Neural cell (in vitro differentiated cells): ENCODE measurements around the gene CDSN. TPM values are rescaled to one million over a fixed set of nuclear protein-coding genes. Genes with fewer than 3 reads are reported as not detected.

ENCODE experiments used
- H2AFZ ChIP-seq: fragments of 200-600, 300-800 bp; sonication (generic), shearing (Covaris generic); 2 replicates; pipeline ENCODE4 v1.6.0; 2014; ENCODE audit warnings: low read depth, mild to moderate bottlenecking, antibody characterized with exemption, low read length, moderate library complexity
- H3F3A ChIP-seq: fragments of 200-600 bp; shearing (Covaris generic); 2 replicates; pipeline ENCODE4 v1.6.1; 2016; ENCODE audit warnings: mild to moderate bottlenecking, moderate library complexity, mixed read lengths, antibody characterized with exemption, low read length; ENCODE audit not compliant: insufficient read depth, poor library complexity, severe bottlenecking
- H3K27ac ChIP-seq: fragments of 200-600, 300-800 bp; sonication (generic), shearing (Covaris generic); 2 replicates; pipeline ENCODE4 v1.5.1; 2014; ENCODE audit warnings: mild to moderate bottlenecking, low read length, moderate library complexity
- H3K27me3 ChIP-seq: fragments of 300-800, 200-600 bp; sonication (generic), shearing (Covaris generic); 2 replicates; pipeline ENCODE4 v1.6.0; 2014; ENCODE audit warnings: mild to moderate bottlenecking, low read depth, low read length, moderate library complexity; ENCODE audit not compliant: insufficient read depth
- H3K36me3 ChIP-seq: fragments of 300-800, 200-600 bp; sonication (generic), shearing (Covaris generic); 2 replicates; pipeline ENCODE4 v1.5.1; 2014; ENCODE audit warnings: mild to moderate bottlenecking, antibody characterized with exemption, low read length, moderate library complexity; ENCODE audit not compliant: insufficient read depth
- H3K4me2 ChIP-seq: fragments of 300-800, 200-600 bp; sonication (generic), shearing (Covaris generic); 2 replicates; pipeline ENCODE4 v1.6.0; 2014; ENCODE audit warnings: mild to moderate bottlenecking, low read length
- H3K4me3 ChIP-seq: fragments of 300-800, 200-600 bp; sonication (generic), shearing (Covaris generic); 2 replicates; pipeline ENCODE4 v1.5.1; 2014; ENCODE audit warnings: mild to moderate bottlenecking, low read length, moderate library complexity
- H3K79me2 ChIP-seq: fragments of 200-600 bp; shearing (Covaris generic); replicated peaks from 2 replicates; pipeline ENCODE4 v1.6.0; 2014; ENCODE audit warnings: mild to moderate bottlenecking, low read length, moderate library complexity; ENCODE audit not compliant: insufficient read depth
- H3K9ac ChIP-seq: fragments of 300-800, 200-600 bp; sonication (generic), shearing (Covaris generic); 2 replicates; pipeline ENCODE4 v1.6.1; 2016; ENCODE audit warnings: mild to moderate bottlenecking, low read length, mixed read lengths
- H3K9me2 ChIP-seq: fragments of 200-600 bp; shearing (Covaris generic); 2 replicates; pipeline ENCODE4 v1.6.1; 2016; ENCODE audit warnings: mild to moderate bottlenecking, low read length, mixed read lengths; ENCODE audit not compliant: insufficient read depth
- H3K9me3 ChIP-seq: fragments of 200-600, 300-800 bp; sonication (generic), shearing (Covaris generic); 2 replicates; pipeline ENCODE4 v1.6.1; 2016; ENCODE audit warnings: mild to moderate bottlenecking, mixed run types, low read length, moderate library complexity, mixed read lengths
- H4K20me1 ChIP-seq: fragments of 200-600 bp; shearing (Covaris generic); 2 replicates; pipeline ENCODE4 v1.6.1; 2016; ENCODE audit warnings: mild to moderate bottlenecking, mixed run types; ENCODE audit not compliant: insufficient read depth
- EP300 ChIP-seq: fragments of 450-650 bp; conservative IDR thresholded peaks from 2 replicates; pipeline ENCODE4 v1.6.1; 2014; ENCODE audit warnings: antibody characterized with exemption, mild to moderate bottlenecking, moderate library complexity; ENCODE audit not compliant: poor library complexity, severe bottlenecking
- EZH2 ChIP-seq: fragments of 200-600, 300-800 bp; shearing (Covaris generic), sonication (generic); IDR thresholded peaks from 2 replicates; pipeline ENCODE4 v1.6.1; 2014; ENCODE audit warnings: antibody characterized with exemption, low read length, borderline replicate concordance, mild to moderate bottlenecking; ENCODE audit not compliant: insufficient read depth, poor library complexity, severe bottlenecking
- MXI1 ChIP-seq: fragments of 450-650 bp; conservative IDR thresholded peaks from 2 replicates; pipeline ENCODE4 v1.6.1; 2014; ENCODE audit warnings: antibody characterized with exemption, mild to moderate bottlenecking; ENCODE audit not compliant: poor library complexity, severe bottlenecking
- POLR2AphosphoS5 ChIP-seq: IDR thresholded peaks from 2 replicates; pipeline ENCODE4 v1.6.1; 2012
- RAD21 ChIP-seq: fragments of 450-650 bp; conservative IDR thresholded peaks from 2 replicates; pipeline ENCODE4 v1.6.1; 2014; ENCODE audit warnings: antibody characterized with exemption, mild to moderate bottlenecking, moderate library complexity
- SMC3 ChIP-seq: fragments of 450-650 bp; conservative IDR thresholded peaks from 2 replicates; pipeline ENCODE4 v1.6.1; 2014; ENCODE audit warnings: antibody characterized with exemption, mild to moderate bottlenecking, moderate library complexity; ENCODE audit not compliant: poor library complexity
- TAF1 ChIP-seq: IDR thresholded peaks from 2 replicates; pipeline ENCODE4 v1.6.1; 2012; ENCODE audit warnings: low read depth
- polyA plus RNA-seq: library from polyadenylated mRNA; depleted of rRNA; stranded (reverse); fragments of >200 nt; gene quantifications from 2 replicates; pipeline ENCODE4 v1.2.3, GENCODE V29; 2014
- TF ChIP-seq, protein P1 (sequence below): IDR thresholded peaks from 2 replicates; pipeline ENCODE4 v1.6.1; 2012; ENCODE audit warnings: borderline replicate concordance
- TF ChIP-seq, protein P2 (sequence below): fragments of 450-650 bp; IDR thresholded peaks from 2 replicates; pipeline ENCODE4 v1.5.1; 2014; ENCODE audit warnings: antibody characterized with exemption, mild to moderate bottlenecking, moderate library complexity; ENCODE audit not compliant: poor library complexity, severe bottlenecking

The CDSN gene
- polyA plus RNA-seq, 1 donor from 2014 or later: not detected

DNA sequence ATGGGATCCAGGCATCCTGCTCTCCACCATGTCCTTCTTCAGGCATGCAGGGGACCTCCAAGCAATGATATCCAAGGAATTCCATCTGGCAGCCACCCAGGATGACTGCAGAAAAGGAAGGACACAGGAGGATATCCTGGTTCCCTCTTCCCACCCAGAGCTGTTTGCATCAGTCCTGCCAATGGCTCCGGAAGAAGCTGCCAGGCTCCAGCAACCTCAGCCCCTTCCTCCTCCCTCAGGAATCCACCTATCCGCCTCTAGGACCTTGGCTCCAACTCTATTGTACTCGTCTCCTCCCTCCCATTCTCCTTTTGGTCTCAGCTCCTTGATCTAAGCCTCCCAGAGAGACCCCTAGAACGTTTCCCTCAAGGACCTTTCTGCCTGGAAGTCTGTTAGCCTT is 19.4 kb upstream of the CDSN start:
- no peak overlapping the region for H2AFZ ChIP-seq
- no peak overlapping the region for H3K27ac ChIP-seq
- no peaks in the 10 kb centered on the region for H3K27me3 ChIP-seq
- no peak overlapping the region for H3K4me3 ChIP-seq
- no peaks in the 10 kb centered on the region for H3K79me2 ChIP-seq
- no peaks in the 10 kb centered on the region for H3K36me3 ChIP-seq
- TF ChIP-seq, protein P1, sequence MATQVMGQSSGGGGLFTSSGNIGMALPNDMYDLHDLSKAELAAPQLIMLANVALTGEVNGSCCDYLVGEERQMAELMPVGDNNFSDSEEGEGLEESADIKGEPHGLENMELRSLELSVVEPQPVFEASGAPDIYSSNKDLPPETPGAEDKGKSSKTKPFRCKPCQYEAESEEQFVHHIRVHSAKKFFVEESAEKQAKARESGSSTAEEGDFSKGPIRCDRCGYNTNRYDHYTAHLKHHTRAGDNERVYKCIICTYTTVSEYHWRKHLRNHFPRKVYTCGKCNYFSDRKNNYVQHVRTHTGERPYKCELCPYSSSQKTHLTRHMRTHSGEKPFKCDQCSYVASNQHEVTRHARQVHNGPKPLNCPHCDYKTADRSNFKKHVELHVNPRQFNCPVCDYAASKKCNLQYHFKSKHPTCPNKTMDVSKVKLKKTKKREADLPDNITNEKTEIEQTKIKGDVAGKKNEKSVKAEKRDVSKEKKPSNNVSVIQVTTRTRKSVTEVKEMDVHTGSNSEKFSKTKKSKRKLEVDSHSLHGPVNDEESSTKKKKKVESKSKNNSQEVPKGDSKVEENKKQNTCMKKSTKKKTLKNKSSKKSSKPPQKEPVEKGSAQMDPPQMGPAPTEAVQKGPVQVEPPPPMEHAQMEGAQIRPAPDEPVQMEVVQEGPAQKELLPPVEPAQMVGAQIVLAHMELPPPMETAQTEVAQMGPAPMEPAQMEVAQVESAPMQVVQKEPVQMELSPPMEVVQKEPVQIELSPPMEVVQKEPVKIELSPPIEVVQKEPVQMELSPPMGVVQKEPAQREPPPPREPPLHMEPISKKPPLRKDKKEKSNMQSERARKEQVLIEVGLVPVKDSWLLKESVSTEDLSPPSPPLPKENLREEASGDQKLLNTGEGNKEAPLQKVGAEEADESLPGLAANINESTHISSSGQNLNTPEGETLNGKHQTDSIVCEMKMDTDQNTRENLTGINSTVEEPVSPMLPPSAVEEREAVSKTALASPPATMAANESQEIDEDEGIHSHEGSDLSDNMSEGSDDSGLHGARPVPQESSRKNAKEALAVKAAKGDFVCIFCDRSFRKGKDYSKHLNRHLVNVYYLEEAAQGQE: no peak
- TF ChIP-seq TAF1: no peak
- no peak for TF ChIP-seq RAD21
- TF ChIP-seq EZH2: no peak
- no peak for TF ChIP-seq POLR2AphosphoS5
- TF ChIP-seq, protein P2, sequence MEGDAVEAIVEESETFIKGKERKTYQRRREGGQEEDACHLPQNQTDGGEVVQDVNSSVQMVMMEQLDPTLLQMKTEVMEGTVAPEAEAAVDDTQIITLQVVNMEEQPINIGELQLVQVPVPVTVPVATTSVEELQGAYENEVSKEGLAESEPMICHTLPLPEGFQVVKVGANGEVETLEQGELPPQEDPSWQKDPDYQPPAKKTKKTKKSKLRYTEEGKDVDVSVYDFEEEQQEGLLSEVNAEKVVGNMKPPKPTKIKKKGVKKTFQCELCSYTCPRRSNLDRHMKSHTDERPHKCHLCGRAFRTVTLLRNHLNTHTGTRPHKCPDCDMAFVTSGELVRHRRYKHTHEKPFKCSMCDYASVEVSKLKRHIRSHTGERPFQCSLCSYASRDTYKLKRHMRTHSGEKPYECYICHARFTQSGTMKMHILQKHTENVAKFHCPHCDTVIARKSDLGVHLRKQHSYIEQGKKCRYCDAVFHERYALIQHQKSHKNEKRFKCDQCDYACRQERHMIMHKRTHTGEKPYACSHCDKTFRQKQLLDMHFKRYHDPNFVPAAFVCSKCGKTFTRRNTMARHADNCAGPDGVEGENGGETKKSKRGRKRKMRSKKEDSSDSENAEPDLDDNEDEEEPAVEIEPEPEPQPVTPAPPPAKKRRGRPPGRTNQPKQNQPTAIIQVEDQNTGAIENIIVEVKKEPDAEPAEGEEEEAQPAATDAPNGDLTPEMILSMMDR: no peak
- TF ChIP-seq MXI1: no peak
- H3K9me3 ChIP-seq: no peaks in the 10 kb centered on the region
- H3F3A ChIP-seq: no peaks in the 10 kb centered on the region
- no peak overlapping the region for H3K9ac ChIP-seq
- no peaks in the 10 kb centered on the region for H4K20me1 ChIP-seq
- H3K9me2 ChIP-seq: no peaks in the 10 kb centered on the region
- no peak overlapping the region for H3K4me2 ChIP-seq

DNA sequence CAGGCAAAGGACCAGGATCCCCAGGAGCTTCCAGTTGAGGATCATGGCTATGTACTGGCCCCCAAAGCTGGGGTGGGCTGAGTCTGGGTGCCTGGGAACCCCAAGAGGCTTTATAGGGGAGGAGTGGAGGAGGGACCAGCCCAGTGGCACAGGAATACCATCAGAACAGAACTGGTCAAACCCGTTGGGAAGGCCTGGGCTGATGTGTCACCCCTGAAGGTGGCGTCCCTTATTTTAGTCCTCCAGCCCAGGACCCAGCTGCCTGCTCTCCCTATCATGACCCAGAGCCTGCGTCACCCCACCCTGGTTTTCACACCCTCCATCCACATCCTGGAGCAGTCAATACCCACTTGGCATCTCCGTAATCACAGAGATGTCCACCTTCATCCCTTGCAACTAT is 18.7 kb upstream of the CDSN start, which contains the start of gene PSORS1C2:
PSORS1C2 (minus strand) TSS at position 85 of the 400 bp plus-strand sequence; CDS start at position 45, 40 bp downstream.
- H2AFZ ChIP-seq: no peak within 1 kb of the TSS
- no peaks in the 10 kb centered on the region for H3K9me2 ChIP-seq
- no peaks in the 10 kb centered on the region for H4K20me1 ChIP-seq

More for the DNA sequence above, 18.7 kb upstream of the CDSN start, which contains the start of gene PSORS1C2:
- Histone ChIP-seq H3K4me2 (no peak within 1 kb of the TSS), H3F3A (no peaks in the 10 kb centered on the region), H3K9ac (no peak within 1 kb of the TSS), H3K9me3 (no peaks in the 10 kb centered on the region), H3K27me3 (no peaks in the 10 kb centered on the region), H3K27ac (no peak within 1 kb of the TSS), H3K36me3 (no peaks in the 10 kb centered on the region), H3K4me3 (no peak within 1 kb of the TSS), H3K79me2 (no peaks in the 10 kb centered on the region)
- TF ChIP-seq RAD21 (no peak), MXI1 (no peak), SMC3 (no peak), EZH2 (no peak), EP300 (no peak), TAF1 (no peak), POLR2AphosphoS5 (no peak)
- TF ChIP-seq, protein P1: no peak
- TF ChIP-seq, protein P2: no peak
